HFF-Myc (cell line): ENCODE results near the gene TMEM213.

Source experiments
- DNase-seq: peaks from one replicate; pipeline ENCODE4 v3.0.0-alpha.2; 2011; ENCODE audit warnings: low read depth; ENCODE audit errors: extremely low read depth
- H3K4me3 ChIP-seq: replicated peaks from 2 replicates; pipeline ENCODE4 v1.5.1; 2011; ENCODE audit warnings: low read depth, mild to moderate bottlenecking, control low read depth, low read length
- CTCF ChIP-seq: IDR thresholded peaks from 2 replicates; pipeline ENCODE4 v1.5.1; 2012; ENCODE audit warnings: mild to moderate bottlenecking, low read depth, low read length, control low read depth; ENCODE audit errors: missing control alignments

The TMEM213 gene, protein sequence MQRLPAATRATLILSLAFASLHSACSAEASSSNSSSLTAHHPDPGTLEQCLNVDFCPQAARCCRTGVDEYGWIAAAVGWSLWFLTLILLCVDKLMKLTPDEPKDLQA

DNA sequence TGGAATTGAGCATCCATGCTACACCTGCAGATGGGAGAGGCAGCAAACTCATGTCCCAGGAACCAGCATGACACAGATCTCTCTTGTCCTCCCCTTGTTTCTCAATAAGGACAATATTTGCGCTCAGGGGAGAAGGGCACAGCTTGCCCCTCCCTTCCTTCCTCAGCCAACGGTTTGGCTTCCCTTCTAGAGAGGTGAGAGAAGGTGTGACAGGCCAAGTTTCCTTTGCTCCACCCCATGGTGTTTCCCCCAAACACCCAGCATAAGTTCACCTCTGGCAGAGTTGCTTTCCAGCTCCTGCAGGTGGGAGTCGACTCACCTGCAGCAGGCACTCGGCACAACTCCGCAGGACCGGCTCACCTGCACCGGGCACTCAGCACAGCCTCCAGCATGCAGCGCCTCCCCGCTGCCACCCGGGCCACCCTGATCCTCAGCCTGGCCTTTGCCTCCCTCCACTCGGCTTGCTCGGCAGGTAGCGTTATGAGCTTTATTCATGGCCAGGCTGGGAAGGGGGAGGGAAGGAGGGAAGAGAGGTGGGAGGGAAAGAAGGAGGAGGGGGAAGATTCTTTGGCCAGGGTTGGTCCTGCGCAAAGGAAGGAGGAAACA, at the start of gene TMEM213, which contains the start of gene ATP6V0A4:
Gene TMEM213, plus strand, starts transcription at position 280 of the 606 bp plus-strand sequence. Its CDS starts 111 bp downstream, at position 391.
Gene ATP6V0A4, minus strand, starts transcription at position 482 of the 606 bp plus-strand sequence. CDS start 26,949 bp downstream, outside the sequence.
- DNase-seq: no peak
- H3K4me3 ChIP-seq: no peak within 1 kb of the TSS
- TF ChIP-seq CTCF: no peak

DNA sequence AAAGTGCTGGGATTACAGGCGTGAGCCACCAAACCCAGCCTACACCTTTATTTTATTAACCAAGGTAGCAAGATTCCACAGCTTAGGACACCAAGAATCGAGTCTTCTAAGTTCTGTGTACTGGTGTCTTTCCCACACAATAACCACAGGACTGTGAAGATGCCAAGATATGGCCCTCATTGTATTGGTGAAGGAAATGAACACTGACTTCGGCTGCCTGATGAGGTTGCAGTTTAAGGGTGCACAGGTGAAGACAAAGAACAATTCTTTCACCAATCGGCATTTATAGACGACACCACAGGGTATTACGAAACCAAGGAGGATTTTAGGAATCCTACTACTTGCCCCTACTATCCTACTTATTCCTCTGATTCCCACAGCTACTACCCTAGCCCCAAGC, 49.1 kb upstream of the TMEM213 start:
- H3K4me3 ChIP-seq: no peak overlapping the region
- no peak for DNase-seq
- no peak for TF ChIP-seq CTCF

DNA sequence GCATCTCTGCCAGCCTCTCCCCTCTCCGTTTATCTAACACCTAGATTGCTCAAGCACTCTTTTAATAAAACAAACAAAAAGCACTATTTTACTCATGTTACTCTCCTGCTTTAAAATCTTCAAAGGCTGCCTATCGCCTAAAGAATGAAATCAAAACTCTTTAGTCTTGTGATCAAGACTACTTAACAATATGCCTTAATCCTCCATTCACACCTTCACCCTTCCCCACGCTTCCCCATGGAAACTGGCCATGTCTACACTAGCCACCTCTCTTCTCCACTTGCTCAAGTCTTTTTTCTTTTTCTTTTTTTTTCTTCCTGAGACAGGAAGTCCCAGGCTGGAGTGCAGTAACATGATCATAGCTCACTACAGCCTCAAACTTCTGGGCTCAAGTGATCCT, 47.8 kb upstream of the TMEM213 start:
- no peak for TF ChIP-seq CTCF
- H3K4me3 ChIP-seq: no peak overlapping the region
- no peak for DNase-seq

DNA sequence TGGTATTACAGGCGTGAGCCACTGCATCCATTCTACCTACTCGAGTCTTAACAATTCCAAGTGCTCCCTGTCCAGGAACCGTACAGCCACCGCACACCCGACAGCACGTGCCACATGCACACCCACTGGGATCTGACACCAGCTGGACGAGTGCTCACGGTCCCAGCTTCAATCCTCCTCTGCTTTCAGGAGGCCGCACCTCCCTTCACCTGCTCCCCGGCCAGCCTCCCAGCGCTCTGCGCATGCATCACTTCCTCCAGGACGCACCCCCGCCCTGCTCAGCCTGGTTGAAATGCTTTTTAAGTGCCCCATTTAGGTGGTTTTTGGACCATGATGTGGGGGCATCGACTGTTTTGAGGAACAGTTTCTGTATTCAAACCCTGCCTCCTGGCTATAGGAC, 47.3 kb upstream of the TMEM213 start:
- no peak overlapping the region for H3K4me3 ChIP-seq
- no peak for DNase-seq
- TF ChIP-seq CTCF: no peak

DNA sequence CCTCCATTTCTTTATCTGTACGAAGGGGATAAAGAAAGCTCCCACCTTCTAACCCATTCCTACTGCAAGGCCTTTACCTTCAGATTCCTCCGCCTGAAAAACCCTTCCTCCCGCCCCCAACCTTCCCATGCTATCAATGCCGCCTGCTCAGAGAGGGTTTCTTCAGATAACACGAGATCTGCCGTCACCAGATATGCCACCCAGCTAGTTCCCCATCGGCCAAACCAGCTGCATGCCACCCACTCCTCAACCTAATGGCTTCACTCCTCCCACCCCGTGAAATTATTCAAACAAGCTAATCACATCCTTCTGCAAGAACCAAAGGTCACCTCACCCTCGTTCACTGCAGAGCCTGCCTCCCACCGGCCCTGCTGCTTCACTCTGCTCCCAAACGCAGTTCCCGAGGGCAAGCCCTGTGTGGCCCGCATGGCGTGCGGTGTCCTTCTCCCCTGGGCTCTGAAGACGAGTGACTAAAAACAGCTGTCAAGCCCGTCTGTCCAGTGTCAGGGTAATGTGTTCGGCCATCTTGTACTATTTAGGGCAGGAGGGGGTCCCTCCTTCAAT, 46.8 kb upstream of the TMEM213 start:
- TF ChIP-seq CTCF: no peak
- H3K4me3 ChIP-seq: no peak overlapping the region
- no peak for DNase-seq

GRCh38 chr7:138752518-138753149, 45.2 kb upstream of the TMEM213 start:
- TF ChIP-seq CTCF: no peak
- no peak overlapping the region for H3K4me3 ChIP-seq
- DNase-seq: peak; percentile 16
